Measurements from ENCODE around the gene FBXO11.
"Not testable (repeated sequence)": the region's sequence is repeated elsewhere in the genome, so short reads cannot be mapped to it uniquely, and the experiment has no call there.

Gene FBXO11

DNA sequence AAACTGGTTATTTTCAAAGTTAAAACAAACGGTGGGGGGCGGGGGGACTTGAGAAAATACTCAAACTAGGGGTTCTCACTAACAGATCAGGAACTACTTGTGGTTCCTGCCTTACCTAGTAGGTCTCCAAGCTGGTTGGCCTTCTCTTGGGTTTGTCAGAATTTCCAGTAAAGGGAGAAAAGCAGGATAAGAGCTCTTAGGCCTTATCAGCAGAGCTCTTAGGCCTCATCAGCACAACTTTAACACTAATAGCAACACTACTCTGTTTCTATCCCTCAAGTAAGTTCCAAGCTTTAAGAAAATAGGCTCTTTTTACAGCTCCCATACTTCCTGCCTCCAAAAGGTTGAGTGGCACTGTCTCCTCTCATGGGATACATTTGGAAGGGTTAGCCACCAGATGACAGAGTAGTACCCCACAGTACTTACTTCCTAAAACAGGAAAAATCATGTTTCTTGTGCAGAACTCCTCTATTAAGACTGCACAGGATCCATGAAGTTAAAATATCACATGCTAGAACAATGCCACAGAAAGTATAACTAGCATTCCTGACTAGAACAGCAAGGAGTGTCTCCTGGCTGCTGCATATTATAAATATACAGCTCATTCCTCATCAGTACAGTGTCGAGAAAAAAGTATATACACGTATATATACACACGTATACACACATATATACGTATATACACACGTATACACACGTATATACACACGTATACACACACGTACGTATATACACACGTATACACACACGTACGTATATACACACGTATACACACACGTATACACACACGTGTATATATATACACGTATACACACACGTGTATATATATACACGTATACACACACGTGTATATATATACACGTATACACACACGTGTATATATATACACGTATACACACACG is 6.1 kb downstream of the FBXO11 start:
- no peak for DNase-seq

DNA sequence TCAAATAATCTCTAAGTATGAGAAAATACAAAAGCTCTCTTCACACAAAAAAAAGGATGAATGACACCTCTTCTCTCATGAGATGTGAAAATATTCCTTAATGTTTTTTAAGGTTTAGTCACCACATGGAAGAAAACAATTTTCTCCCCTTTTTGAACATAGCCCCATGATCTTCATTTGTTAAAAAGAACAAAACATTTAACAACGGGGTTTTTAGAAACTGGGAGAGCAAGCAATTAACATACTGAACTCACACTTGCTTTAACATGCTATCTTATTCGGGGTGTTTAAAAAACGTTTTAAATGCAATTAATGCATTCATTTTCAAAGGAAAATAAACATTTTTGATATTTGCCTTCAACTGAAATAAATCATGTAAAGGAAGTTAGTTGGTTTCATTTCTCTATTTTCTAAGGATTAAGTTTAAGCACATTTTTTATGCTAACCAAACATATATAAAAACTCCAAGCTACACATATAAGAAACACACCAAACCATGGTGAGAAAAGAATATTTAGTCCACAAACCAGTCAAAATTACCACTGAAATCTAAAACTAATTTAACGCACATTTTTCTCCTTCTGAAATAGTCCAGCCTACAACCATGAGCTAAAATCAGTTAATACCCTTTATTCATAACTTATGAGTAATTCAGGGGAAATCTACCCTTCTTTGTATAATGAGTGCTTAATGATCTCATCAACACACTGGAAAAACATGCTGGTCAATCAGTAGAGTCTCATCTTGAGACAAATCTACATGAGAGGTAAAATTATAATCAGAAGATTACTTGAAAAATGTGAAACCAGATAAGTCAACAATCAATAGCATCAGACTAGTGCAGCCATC is 8.2 kb downstream of the FBXO11 start:
- no peak for DNase-seq

DNA sequence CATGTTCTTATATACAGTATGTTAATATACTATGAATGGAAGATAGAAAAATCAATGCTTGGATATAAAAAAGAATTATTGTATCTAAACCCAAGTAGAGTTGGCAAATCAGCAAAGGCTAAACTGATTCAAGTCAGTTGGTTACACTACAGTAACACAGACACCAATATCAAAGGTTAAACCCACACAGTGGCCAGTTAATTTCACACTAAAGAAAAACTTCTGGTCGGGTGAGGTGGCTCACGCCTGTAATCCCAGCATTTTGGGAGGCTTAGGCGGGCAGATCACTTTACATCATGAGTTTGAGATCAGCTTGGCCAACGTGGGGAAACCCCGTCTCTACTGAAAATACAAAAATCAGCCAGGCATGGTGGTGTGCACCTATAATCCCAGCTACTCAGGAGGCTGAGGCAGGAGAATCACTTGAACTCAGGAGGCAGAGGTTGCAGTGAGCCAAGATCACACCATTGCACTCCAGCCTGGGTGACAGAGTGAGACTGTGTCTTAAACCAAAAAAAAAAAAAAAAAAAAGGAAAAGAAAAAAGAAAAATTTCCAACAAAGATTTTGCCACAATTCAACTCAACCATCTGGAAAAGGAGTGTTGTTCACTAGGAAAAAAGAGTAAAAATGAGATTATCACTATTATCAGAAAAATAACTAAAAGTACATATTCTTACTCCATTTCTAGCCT is 9.0 kb downstream of the FBXO11 start:
- not testable (repeated sequence) for DNase-seq

DNA sequence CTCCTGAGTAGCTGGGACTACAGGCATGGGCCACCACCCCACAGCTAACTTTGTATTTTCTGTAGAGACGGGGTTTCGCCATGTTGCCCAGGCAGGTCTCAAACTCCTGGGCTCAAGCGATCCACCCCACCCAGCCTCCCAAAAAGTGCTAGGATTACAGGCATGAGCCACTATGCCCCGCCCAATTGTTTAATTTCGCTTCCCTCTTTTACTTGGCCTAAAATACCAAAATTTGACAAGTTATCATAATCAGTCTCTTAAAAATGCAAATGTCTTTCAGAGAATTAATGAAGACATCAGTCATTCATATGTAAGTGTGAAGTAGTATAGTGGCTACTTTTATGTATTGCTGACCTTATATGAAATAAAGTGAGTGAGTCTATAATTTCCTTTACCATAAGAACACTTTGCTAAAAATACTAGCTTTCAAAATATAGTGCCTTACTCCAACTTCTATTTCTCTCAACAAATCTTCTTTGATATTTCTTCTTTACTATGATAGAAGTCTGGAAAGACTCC is 9.8 kb downstream of the FBXO11 start:
- DNase-seq = no peak

DNA sequence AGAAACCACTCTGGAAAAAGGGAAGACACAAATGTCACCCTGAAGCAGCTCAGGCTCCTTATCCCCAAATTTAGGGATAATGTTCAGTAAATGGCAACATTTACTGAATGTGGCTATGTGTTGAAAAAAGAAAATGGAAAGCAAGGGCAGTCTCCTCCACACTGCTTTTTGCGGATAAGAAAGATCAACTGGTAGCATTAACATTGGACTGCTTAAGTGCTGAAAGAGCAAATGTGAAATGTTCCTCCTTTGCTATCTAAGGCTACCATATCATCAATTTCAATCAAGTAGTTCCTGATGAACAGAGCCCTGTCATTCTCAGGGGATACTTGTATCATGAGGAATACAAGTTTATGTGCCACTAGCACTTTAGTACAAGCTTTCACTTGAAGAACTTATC is 12.5 kb downstream of the FBXO11 start:
- DNase-seq = no peak

DNA sequence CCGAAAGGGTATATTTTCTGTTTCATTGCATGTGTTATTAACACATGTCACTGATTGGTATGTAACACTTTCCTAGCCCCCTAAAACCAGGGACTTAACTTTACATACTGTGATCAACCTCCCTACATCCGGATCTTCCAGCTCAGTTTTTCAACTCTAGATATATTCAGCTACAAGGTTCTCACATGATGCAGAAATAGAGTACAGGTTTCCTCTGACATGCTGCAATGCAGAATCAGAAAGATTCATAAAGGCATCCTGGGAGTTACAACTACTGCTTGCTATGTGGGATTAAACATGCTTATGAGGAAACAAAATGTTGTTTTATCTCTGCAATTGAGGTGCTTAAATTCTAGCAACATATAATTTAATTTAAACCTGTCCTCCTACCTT is 14.0 kb downstream of the FBXO11 start:
- DNase-seq = no peak

DNA sequence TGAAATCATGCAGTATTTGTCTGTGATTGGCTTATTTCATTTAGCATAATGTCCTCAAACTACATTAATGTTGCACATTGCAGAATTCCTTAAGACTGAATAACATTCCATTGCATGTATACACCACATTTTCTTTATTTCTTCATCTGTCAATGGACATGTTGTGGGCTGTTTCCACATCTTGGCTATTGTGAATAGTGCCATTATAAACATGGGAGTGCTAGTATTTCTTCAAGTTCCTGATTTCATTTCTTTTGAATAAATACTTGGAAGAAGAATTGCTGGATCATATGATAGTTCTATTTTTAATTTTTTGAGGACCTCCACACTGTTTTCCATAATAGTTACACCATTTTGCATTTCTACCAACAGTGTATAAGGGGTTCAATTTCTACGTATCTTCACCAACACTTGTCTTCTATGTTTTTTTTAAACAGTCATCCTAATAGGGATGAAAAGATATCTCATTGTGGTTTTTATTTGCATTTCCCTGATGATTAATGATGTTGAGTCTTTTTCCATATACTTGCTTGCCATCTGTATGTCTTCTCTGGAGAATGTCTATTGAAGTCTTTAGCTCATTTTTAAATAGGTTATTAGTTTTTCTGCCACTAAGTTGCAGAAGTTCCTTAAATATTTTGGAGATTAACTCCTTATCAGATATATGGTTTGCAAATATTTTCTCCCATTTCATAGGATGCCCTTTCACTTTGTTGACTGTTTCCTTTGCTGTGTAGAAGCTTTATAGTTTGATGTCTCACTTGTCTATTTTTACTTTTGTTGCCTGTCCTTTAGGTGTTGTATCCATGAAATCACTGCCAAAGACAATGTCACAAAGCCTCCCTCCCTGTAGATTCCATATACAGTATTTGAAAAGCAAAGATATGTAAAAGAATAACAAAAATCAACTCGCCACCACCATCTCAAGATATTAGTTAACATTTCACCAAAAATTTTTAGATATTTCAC is 14.6 kb downstream of the FBXO11 start:
- no peak for DNase-seq

DNA sequence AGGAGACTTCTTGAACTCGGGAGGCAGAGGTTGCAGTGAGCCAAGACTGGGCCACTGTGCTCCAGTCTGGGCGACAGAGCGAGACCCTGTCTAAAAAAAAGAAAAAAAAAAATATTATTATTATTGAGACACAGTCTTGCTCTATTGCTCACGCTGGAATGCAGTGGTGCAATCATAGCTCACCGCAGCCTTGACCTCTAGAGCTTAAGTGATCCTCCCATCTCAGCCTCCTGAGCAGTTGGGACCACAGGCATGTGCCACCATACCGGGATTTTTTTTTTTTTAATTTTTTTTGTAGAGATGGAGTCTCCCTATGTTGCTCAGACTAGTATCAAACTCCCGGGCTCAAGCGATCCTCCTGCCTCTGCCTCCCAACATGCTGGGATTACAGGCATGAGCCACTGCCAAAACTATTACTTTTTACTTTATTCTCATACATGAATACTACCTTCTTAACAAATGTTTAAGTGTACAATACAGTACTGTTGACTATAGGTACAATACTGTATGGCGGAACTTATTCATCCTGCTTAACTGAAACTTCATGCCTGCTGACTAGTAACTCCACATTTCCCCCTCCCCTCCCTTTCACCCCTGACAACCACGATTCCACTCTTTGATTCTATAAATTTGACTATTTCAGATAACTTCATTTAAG is 15.5 kb downstream of the FBXO11 start:
- DNase-seq = no peak

DNA sequence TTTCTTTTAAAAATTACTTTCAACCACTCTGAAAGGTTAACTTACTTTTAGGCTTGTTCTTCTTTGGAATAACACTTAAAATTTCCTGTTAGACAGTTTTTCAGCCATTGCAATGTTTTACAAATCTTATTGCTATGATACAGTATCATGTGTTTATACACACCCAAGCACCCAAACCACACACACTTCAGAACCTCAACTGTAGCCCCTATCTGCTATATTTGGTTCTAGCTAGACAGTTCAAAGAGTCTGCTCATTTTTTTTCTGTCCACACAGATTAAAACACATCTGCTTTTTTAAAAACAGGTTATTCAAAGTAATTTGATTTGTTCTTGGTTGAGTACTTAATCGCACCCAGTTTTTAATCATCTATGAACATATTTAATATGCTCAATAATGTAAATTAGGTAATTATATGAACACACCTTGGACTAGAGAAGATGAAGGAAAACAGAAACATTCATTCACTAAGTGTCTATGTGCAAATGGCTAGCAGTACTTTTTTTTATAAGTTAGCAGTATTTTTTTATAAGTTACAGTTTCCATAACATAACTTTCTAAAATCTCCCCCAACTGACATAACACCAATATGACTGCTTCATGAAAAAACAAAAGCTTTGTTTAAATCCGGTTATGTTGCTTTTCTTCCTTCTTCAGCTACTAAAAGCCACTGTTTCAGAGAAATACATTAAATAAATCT is 17.6 kb downstream of the FBXO11 start:
- DNase-seq = no peak

DNA sequence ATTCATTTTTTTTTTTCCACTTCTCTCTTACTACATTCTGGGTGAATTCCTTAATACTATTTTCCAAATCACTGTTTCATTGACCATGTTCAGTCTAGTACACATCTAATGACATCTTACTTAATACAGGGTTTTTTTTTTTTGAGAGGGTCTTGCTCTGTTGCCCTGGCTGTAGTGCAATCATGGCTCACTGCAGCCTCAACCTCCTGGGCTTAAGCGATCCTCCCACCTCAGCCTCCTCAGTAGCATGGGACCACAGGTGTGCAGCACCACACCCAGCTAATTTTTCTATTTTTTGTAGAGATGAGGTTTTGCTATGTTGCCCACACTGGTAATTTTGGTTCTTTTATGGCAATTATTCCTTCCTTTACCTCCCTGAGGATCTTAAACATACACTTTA is 29.4 kb downstream of the FBXO11 start:
- DNase-seq = no peak

DNA sequence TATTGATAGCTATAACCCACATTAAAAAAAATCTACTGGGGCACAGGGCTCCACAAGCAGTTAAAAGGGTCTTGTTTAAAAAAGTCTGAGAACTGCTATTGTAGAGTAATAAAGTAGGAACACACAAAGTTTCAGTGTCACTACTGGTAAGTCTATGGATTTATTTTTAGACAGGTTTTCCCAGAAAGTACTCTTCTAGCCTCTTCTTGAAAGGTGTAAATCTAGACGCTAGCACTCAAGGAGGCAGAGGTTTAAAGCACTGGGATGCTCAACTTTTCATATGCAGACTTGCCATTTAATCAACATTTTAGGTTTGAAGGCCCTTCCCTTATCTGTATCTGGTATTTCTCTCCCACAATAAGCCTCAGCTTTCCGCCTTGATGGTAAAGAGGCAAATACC is 33.4 kb downstream of the FBXO11 start:
- DNase-seq = no peak

DNA sequence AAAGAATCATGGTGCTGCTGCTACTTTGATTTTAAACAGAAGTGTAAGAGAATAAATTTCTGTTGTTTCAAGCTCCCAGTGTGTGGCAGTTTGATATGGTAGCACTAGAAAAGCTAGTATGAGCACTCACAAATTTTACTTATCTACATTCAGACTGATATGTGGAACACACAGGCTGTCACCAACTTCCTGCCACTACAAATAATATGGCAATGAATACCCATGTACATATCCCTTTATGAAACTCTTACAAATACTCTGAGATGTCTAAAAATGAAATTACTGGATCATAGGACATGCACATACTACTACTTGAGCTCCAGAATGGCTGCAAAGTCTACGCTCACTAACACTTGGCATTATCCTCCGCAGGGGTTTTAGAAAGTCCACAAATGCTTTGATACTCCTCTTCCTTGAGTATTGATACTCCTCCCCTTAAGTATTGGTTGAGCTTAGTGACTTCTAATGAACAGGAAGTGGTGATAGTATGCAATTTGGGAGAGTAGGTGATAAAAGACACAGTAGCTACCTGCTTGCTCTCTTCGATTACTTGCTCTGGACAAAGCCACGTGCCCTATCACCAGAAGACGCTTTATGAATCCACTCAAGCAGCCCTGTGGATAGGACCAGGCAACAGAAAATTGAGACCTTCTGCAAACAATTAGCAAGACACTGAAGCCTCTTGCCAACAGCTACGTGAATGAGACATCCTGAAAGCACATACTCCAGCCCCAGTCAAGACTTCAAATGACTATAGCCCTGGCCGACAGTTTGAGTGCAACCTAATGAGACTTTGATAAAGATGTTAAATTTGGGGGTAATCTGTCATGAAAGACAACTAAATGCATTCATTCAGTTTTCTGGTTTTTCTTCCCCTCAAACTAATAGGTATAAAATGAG is 35.4 kb downstream of the FBXO11 start:
- no peak for DNase-seq

DNA sequence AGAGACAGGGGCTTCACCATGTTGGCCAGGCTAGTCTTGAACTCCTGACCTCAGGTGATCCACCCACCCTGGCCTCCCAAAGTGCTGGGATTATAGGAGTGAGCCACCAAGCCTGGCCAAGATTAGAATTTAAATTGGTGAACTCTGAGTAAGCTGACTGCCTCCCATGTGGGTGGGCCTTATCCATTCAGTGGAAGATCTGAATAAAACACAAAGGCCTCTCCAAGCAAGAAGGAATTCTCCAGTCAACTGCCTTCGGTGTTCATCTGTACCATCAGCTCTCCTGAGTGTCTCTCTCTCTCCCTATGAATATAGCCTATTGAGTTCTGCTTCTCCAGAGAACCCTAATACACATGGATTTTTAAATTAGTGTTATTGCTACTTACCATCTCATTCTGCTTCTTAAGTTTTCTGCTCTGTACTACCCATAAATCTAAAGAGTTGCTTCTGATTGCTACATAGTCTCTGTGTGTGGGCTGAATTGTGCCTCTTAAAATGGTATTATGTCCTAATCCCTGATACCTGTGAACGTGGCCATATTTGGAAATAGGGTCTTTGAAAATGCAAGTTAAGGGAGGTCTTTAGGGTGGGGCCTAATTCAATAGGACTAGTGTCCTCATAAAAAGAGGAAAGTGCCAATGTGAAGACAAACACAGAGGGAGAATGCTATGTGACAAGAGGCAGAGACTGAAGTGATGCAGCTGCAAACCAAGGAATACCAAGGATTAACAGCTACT is 36.3 kb downstream of the FBXO11 start:
- DNase-seq = no peak

DNA sequence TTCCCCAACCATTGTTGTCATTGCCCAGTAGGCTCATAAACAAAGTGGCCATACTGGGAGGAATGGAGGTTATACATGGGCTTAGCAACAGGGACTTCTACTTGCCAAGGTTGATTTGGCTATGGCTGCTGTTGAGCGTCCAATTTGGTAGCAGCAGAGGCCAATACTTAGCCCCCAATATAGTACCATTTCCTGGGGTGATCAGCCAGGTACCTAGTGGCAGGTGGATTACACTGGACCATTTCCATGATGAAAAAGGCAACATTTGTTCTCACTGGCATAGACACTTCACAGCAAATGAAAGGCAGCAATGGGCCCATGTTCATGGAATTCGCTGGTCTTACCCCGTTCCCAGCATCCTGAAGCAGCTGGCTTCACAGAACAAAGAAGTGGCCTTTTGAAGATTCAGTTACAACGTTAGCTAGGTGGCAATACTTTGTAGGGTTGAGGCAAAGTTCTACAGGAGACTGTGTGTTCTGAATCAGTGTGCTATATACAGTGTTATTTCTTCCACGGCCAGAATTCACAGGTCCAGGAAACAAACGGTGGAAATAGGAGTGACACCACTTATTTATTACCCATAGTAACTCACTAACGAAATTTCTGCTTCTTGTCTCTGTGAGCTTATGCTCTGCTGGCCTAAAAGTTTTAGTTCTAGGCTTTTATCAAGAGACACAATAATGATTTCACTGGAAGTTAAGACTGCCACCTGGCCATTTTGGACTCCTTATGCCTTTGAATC is 37.5 kb downstream of the FBXO11 start:
- no peak for DNase-seq

DNA sequence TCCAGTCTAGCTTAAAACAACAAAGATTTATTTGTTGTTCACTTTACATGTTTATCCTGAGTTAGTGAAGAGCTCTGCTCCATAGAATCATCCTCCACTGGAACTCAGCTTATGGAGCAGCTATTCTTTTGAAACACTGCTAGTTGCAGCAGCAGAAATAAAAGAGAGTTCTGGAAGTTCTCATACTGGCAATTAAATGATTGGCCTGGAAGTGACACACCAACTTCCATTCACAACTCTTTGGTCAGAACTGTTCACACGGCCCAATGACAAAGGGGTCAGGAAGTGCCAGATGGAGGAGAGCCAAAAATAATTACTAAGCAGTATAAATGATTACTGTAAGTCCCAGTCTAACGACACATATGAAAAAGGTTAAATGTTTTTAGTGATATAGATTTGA is 39.1 kb downstream of the FBXO11 start:
- DNase-seq = no peak

DNA sequence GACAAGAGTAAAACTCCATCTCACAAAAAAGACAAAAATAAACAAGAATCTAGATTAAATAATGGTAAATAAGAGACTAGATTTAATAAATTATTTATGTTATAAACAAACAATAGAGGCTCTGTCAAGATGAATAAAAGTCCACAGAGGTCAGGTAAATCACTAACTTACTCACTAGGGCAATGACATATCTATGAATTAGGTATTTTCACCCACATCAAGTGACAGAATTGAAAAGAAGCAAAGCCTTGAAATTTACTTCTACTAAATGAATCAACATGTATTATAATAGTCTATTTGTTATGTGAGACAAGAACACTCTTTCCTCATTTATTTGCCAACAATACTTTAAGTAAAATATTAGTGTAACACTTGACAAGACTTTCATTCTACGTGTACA is 41.7 kb downstream of the FBXO11 start:
- no peak for DNase-seq

DNA sequence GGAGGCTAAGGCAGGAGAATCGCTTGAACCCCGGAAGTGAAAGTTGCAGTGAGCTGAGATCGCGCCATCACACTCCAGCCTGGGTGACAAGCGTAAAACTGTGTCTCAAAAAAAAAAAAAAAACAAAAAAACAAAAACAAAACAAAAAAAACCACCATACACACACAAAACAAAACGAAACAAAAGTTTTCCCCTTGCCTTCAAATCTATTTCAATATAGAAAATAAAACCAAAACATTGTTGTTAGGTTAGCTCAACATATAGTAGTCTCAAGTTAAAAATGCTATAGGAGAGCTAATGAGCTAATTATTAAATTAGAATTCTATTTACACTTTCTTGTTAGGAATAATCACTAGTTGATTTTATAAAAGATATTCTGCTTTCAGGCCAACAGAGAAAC is 43.3 kb downstream of the FBXO11 start:
- DNase-seq = no peak
